Ishikawa (cell line): ENCODE results near the gene UAP1L1.

Source experiments
- CEBPB ChIP-seq: IDR thresholded peaks from 2 replicates; pipeline ENCODE4 v1.6.1; 2012
- CREB1 ChIP-seq: IDR thresholded peaks from 2 replicates; pipeline ENCODE4 v1.6.1; 2012; ENCODE audit warnings: low read depth
- EGR1 ChIP-seq: IDR thresholded peaks from 2 replicates; pipeline ENCODE4 v1.6.1; 2012
- EP300 ChIP-seq: IDR thresholded peaks from 2 replicates; pipeline ENCODE4 v1.6.1; 2012; ENCODE audit warnings: borderline replicate concordance
- FOXM1 ChIP-seq: IDR thresholded peaks from 2 replicates; pipeline ENCODE4 v1.6.1; 2012; ENCODE audit warnings: low read depth, borderline replicate concordance
- MAX ChIP-seq: IDR thresholded peaks from 2 replicates; pipeline ENCODE4 v1.6.1; 2012
- NFIC ChIP-seq: IDR thresholded peaks from 2 replicates; pipeline ENCODE4 v1.6.1; 2012
- RAD21 ChIP-seq: IDR thresholded peaks from 2 replicates; pipeline ENCODE4 v1.6.1; 2012; ENCODE audit warnings: low read depth
- REST ChIP-seq: IDR thresholded peaks from 2 replicates; pipeline ENCODE4 v1.6.1; 2012; ENCODE audit warnings: low read depth, mild to moderate bottlenecking
- TAF1 ChIP-seq: IDR thresholded peaks from 2 replicates; pipeline ENCODE4 v1.6.1; 2012; ENCODE audit warnings: low read depth, mild to moderate bottlenecking
- TCF12 ChIP-seq: IDR thresholded peaks from 2 replicates; pipeline ENCODE4 v1.6.1; 2012; ENCODE audit warnings: low read depth
- TEAD4 ChIP-seq: IDR thresholded peaks from 2 replicates; pipeline ENCODE4 v1.6.1; 2012
- USF1 ChIP-seq: IDR thresholded peaks from 2 replicates; pipeline ENCODE4 v1.6.1; 2012
- YY1 ChIP-seq: IDR thresholded peaks from 2 replicates; pipeline ENCODE4 v1.6.1; 2012; ENCODE audit warnings: low read depth
- ZBTB7A ChIP-seq: IDR thresholded peaks from 2 replicates; pipeline ENCODE4 v1.6.1; 2012; ENCODE audit warnings: low read depth

Gene UAP1L1

GRCh38 chr9:137110147-137110910 is 33.0 kb downstream of the UAP1L1 start:
- TF ChIP-seq TAF1 (no peak), ZBTB7A (no peak), NFIC (no peak), MAX (no peak), CEBPB (no peak), FOXM1 (no peak), CREB1 (no peak), TEAD4 (no peak), EGR1 (no peak), EP300 (no peak), TCF12 (no peak), RAD21 (no peak), YY1 (no peak)

- TF ChIP-seq CREB1 (no peak), REST (no peak), MAX (no peak), YY1 (no peak), FOXM1 (no peak)
Observed at GRCh38 chr9:137110911-137111787, 33.8 kb downstream of the UAP1L1 start.

- no peak for TF ChIP-seq CEBPB
- TF ChIP-seq ZBTB7A: no peak
- no peak for TF ChIP-seq MAX
- no peak for TF ChIP-seq REST
Observed at GRCh38 chr9:137111788-137112563, 34.7 kb downstream of the UAP1L1 start.

- no peak for TF ChIP-seq MAX
- no peak for TF ChIP-seq CEBPB
- TF ChIP-seq USF1: no peak
- no peak for TF ChIP-seq CREB1
- no peak for TF ChIP-seq EGR1
- no peak for TF ChIP-seq ZBTB7A
- TF ChIP-seq TAF1: no peak
- no peak for TF ChIP-seq FOXM1
- no peak for TF ChIP-seq YY1
- TF ChIP-seq REST: no peak
- TF ChIP-seq TEAD4: no peak
- no peak for TF ChIP-seq NFIC
Observed at GRCh38 chr9:137112564-137113384, 35.5 kb downstream of the UAP1L1 start.
